HG03066 (cell line): ENCODE measurements around the gene STX8.

Experiments
- ATAC-seq: cut with Tn5 transposase; IDR thresholded peaks from one replicate; pipeline ENCODE4 v1.9.1; 2021; ENCODE audit warnings: low read depth; ENCODE audit not compliant: unreplicated experiment

The STX8 gene

GRCh38 chr17:9218911-9219310, 356.7 kb downstream of the STX8 start:
- no peak for ATAC-seq

- ATAC-seq: no peak
Measured at GRCh38 chr17:9218064-9218635, 357.5 kb downstream of the STX8 start.

- ATAC-seq: no peak
Measured at GRCh38 chr17:9217151-9218056, 358.2 kb downstream of the STX8 start.

GRCh38 chr17:9215465-9215864, 360.2 kb downstream of the STX8 start:
- no peak for ATAC-seq

GRCh38 chr17:9213303-9213640, 362.3 kb downstream of the STX8 start:
- no peak for ATAC-seq

- ATAC-seq: no peak
Measured at GRCh38 chr17:9212376-9213302, 363.0 kb downstream of the STX8 start.

GRCh38 chr17:9211133-9211765, 364.4 kb downstream of the STX8 start:
- ATAC-seq: no peak

- no peak for ATAC-seq
Measured at GRCh38 chr17:9209781-9210370, 365.7 kb downstream of the STX8 start.

- ATAC-seq: no peak
Measured at GRCh38 chr17:9209347-9209746, 366.3 kb downstream of the STX8 start.

- ATAC-seq: no peak
Measured at GRCh38 chr17:9208381-9209105, 367.1 kb downstream of the STX8 start.

- no peak for ATAC-seq
Measured at GRCh38 chr17:9206741-9207332, 368.8 kb downstream of the STX8 start.

- ATAC-seq: no peak
Measured at GRCh38 chr17:9206410-9206703, 369.3 kb downstream of the STX8 start.

GRCh38 chr17:9205520-9206409, 369.9 kb downstream of the STX8 start:
- no peak for ATAC-seq

GRCh38 chr17:9204637-9205329, 370.8 kb downstream of the STX8 start:
- ATAC-seq: no peak

GRCh38 chr17:9203771-9204425, 371.7 kb downstream of the STX8 start:
- ATAC-seq: no peak

GRCh38 chr17:9202532-9202931, 373.1 kb downstream of the STX8 start:
- no peak for ATAC-seq

- ATAC-seq: peak; percentile 68
Measured at GRCh38 chr17:9200699-9201359, 374.8 kb downstream of the STX8 start.
